Measurements from ENCODE around the gene MOV10.

GRCh38 chr1:112688781-112689193 is 14.3 kb downstream of the MOV10 start:
- TF ChIP-seq, protein P1, sequence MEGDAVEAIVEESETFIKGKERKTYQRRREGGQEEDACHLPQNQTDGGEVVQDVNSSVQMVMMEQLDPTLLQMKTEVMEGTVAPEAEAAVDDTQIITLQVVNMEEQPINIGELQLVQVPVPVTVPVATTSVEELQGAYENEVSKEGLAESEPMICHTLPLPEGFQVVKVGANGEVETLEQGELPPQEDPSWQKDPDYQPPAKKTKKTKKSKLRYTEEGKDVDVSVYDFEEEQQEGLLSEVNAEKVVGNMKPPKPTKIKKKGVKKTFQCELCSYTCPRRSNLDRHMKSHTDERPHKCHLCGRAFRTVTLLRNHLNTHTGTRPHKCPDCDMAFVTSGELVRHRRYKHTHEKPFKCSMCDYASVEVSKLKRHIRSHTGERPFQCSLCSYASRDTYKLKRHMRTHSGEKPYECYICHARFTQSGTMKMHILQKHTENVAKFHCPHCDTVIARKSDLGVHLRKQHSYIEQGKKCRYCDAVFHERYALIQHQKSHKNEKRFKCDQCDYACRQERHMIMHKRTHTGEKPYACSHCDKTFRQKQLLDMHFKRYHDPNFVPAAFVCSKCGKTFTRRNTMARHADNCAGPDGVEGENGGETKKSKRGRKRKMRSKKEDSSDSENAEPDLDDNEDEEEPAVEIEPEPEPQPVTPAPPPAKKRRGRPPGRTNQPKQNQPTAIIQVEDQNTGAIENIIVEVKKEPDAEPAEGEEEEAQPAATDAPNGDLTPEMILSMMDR (IDR thresholded peaks at IDR 0.05; ENCODE audit: low read length) = no peak
- no peak for TF ChIP-seq EZH2phosphoT487 (IDR thresholded peaks at IDR 0.05; ENCODE audit: low read length)
